IgD-negative memory B cell (primary cell): ENCODE results near the gene TMEM151A. TPM values are rescaled to one million over a fixed set of nuclear protein-coding genes. Genes with fewer than 3 reads are reported as not detected.

ENCODE experiments used
- H3K27ac Mint-ChIP-seq, 3 donors: one replicate each; pipeline ENCODE4 v1.8.0; 2020 to 2022; ENCODE audit warnings: mild to moderate bottlenecking in 3 of 3, mixed read lengths in 3 of 3, moderate library complexity in 1 of 3
- H3K27me3 Mint-ChIP-seq: one replicate; pipeline ENCODE4 v1.8.0; 2021; ENCODE audit warnings: mixed read lengths
- H3K36me3 Mint-ChIP-seq: one replicate; pipeline ENCODE4 v1.8.0; 2020; ENCODE audit warnings: mild to moderate bottlenecking, mixed read lengths
- H3K4me1 Mint-ChIP-seq, 3 donors: one replicate each; pipeline ENCODE4 v1.8.0; 2020 to 2022; ENCODE audit warnings: mixed read lengths in 3 of 3, mild to moderate bottlenecking in 1 of 3
- H3K4me3 Mint-ChIP-seq, 4 donors: one replicate each; pipeline ENCODE4 v1.8.0; 2020 to 2022; ENCODE audit warnings: mild to moderate bottlenecking in 4 of 4, mixed read lengths in 4 of 4, moderate library complexity in 3 of 4
- H3K9me3 Mint-ChIP-seq, 3 donors: one replicate each; pipeline ENCODE4 v1.8.0; 2020 to 2021; ENCODE audit warnings: mixed read lengths in 3 of 3, mild to moderate bottlenecking in 1 of 3
- polyA plus RNA-seq: library from polyadenylated mRNA; unstranded; fragments of 300-500 nt; fragmentation: Illumina TruSeq; gene quantifications from one replicate; pipeline ENCODE4 v1.2.3, GENCODE V29; 2021

Gene TMEM151A
- polyA plus RNA-seq, 1 donor from 2014 or later, result not detected

- Mint-ChIP-seq H3K27ac (peak overlapping the region in 1 of 3 donors; percentile 46), H3K4me3 (peak overlapping the region in 1 of 4 donors; percentile 63)
Measured at GRCh38 chr11:66334605-66335442, 43.1 kb downstream of the TMEM151A start.

GRCh38 chr11:66335531-66336233 lies 44.0 kb downstream of the TMEM151A start:
- Mint-ChIP-seq H3K9me3 (no peaks in the 10 kb centered on the region), H3K27me3 (peaks cover 5% of the 10 kb centered on the region), H3K36me3 (no peaks in the 10 kb centered on the region), H3K4me1 (peaks cover 6 to 15% (median 11%) of the 10 kb centered on the region in 3 donors), H3K4me3 (peak overlapping the region in 3 of 4 donors; percentile 74 to 93 (median 80)), H3K27ac (no peak overlapping the region)

More at GRCh38 chr11:66334605-66335442, 43.1 kb downstream of the TMEM151A start:
- peaks cover 6 to 16% (median 11%) of the 10 kb centered on the region in 3 donors for H3K4me1 Mint-ChIP-seq
- H3K27me3 Mint-ChIP-seq, result peaks cover 5% of the 10 kb centered on the region
- H3K9me3 Mint-ChIP-seq, result no peaks in the 10 kb centered on the region
- no peaks in the 10 kb centered on the region for H3K36me3 Mint-ChIP-seq

GRCh38 chr11:66336234-66337102 lies 44.8 kb downstream of the TMEM151A start, which contains the start of gene RIN1:
Gene RIN1, minus strand, starts transcription at chr11:66336434. Its CDS starts 32 bp downstream, at chr11:66336402.
- peak within 1 kb of the TSS in 2 of 3 donors; percentile 39 to 46 for H3K27ac Mint-ChIP-seq
- peaks cover 6 to 15% (median 11%) of the 10 kb centered on the region in 3 donors for H3K4me1 Mint-ChIP-seq
- peak within 1 kb of the TSS; percentile 74 to 93 (median 84) for H3K4me3 Mint-ChIP-seq
- peaks cover 5% of the 10 kb centered on the region for H3K27me3 Mint-ChIP-seq
- H3K36me3 Mint-ChIP-seq, result no peaks in the 10 kb centered on the region
- no peaks in the 10 kb centered on the region for H3K9me3 Mint-ChIP-seq

GRCh38 chr11:66337103-66337899 lies 45.6 kb downstream of the TMEM151A start:
- Mint-ChIP-seq H3K4me1 (peaks cover 6 to 16% (median 11%) of the 10 kb centered on the region in 3 donors), H3K9me3 (no peaks in the 10 kb centered on the region), H3K36me3 (no peaks in the 10 kb centered on the region), H3K27ac (peak overlapping the region in 1 of 3 donors; percentile 39), H3K27me3 (peaks cover 5% of the 10 kb centered on the region), H3K4me3 (peak overlapping the region in 2 of 4 donors; percentile 74 to 93)

- Mint-ChIP-seq H3K4me1 (peaks cover 10 to 20% (median 16%) of the 10 kb centered on the region in 3 donors), H3K27ac (no peak overlapping the region), H3K9me3 (no peaks in the 10 kb centered on the region), H3K4me3 (peak overlapping the region in 1 of 4 donors; percentile 63), H3K36me3 (no peaks in the 10 kb centered on the region), H3K27me3 (peaks cover 5% of the 10 kb centered on the region)
Measured at GRCh38 chr11:66338276-66339161, 46.8 kb downstream of the TMEM151A start.

GRCh38 chr11:66339162-66339675 lies 47.5 kb downstream of the TMEM151A start:
- Mint-ChIP-seq H3K27ac (no peak overlapping the region), H3K4me3 (peak overlapping the region in 2 of 4 donors; percentile 34 to 63), H3K4me1 (peaks cover 13 to 27% (median 17%) of the 10 kb centered on the region in 3 donors), H3K27me3 (peaks cover 5% of the 10 kb centered on the region), H3K9me3 (no peaks in the 10 kb centered on the region), H3K36me3 (no peaks in the 10 kb centered on the region)

- Mint-ChIP-seq H3K4me3 (peak overlapping the region in 2 of 4 donors; percentile 8 to 63), H3K36me3 (no peaks in the 10 kb centered on the region), H3K4me1 (peaks cover 20 to 30% (median 22%) of the 10 kb centered on the region in 3 donors), H3K9me3 (no peaks in the 10 kb centered on the region), H3K27ac (peak overlapping the region in 1 of 3 donors; percentile 74), H3K27me3 (peaks cover 5% of the 10 kb centered on the region)
Measured at GRCh38 chr11:66339686-66340483, 48.2 kb downstream of the TMEM151A start.

- Mint-ChIP-seq H3K27ac (peak overlapping the region in 2 of 3 donors; percentile 86 to 91), H3K9me3 (no peaks in the 10 kb centered on the region), H3K36me3 (no peaks in the 10 kb centered on the region), H3K27me3 (peaks cover 2% of the 10 kb centered on the region), H3K4me1 (peaks cover 23 to 33% (median 29%) of the 10 kb centered on the region in 3 donors), H3K4me3 (peak overlapping the region in 1 of 4 donors; percentile 22)
Measured at GRCh38 chr11:66340596-66341501, 49.2 kb downstream of the TMEM151A start.

- Mint-ChIP-seq H3K4me1 (peaks cover 17 to 34% (median 27%) of the 10 kb centered on the region in 3 donors), H3K4me3 (peak overlapping the region in 2 of 4 donors; percentile 22 to 30), H3K27me3 (no peaks in the 10 kb centered on the region), H3K27ac (peak overlapping the region in 2 of 3 donors; percentile 86 to 91), H3K9me3 (no peaks in the 10 kb centered on the region), H3K36me3 (no peaks in the 10 kb centered on the region)
Measured at GRCh38 chr11:66341502-66342126, 49.9 kb downstream of the TMEM151A start.

- Mint-ChIP-seq H3K9me3 (no peaks in the 10 kb centered on the region), H3K27me3 (no peaks in the 10 kb centered on the region), H3K36me3 (no peaks in the 10 kb centered on the region), H3K27ac (peak overlapping the region in 2 of 3 donors; percentile 98 to 100), H3K4me1 (peaks cover 16 to 32% (median 29%) of the 10 kb centered on the region in 3 donors), H3K4me3 (peak overlapping the region in 3 of 4 donors; percentile 58 to 98 (median 98))
Measured at GRCh38 chr11:66343176-66343575, 51.5 kb downstream of the TMEM151A start.
